ENCODE measurements around the gene STKLD1. TPM values are rescaled to one million over a fixed set of nuclear protein-coding genes. Genes with fewer than 3 reads are reported as not detected.

The STKLD1 gene
- total and polyA plus RNA-seq, 12 donors, result 0.17 to 1.7 (median 0.68) TPM; not detected in 2

- H3K27ac ChIP-seq, result no peak overlapping the region
- H3K4me3 ChIP-seq, result no peak overlapping the region
- DNase-seq (no peak), ATAC-seq (peak in 5 of 8 donors; percentile 19 to 47 (median 24))
- WGBS, 2 donors, result 69 to 82% methylated on average over 19 of the region's 19 CpGs
- intact Hi-C loops (cut with DNase I), result loop anchor here in 9 of 10 donors (1.0 to 10.0 kb wide), 7 partner anchors 79 to 322 kb away; no protein-coding TSS in a partner anchor
- peaks cover 0 to 76% (median 38%) of the 10 kb centered on the region in 9 donors for H3K36me3 ChIP-seq
- TF ChIP-seq, protein P1, sequence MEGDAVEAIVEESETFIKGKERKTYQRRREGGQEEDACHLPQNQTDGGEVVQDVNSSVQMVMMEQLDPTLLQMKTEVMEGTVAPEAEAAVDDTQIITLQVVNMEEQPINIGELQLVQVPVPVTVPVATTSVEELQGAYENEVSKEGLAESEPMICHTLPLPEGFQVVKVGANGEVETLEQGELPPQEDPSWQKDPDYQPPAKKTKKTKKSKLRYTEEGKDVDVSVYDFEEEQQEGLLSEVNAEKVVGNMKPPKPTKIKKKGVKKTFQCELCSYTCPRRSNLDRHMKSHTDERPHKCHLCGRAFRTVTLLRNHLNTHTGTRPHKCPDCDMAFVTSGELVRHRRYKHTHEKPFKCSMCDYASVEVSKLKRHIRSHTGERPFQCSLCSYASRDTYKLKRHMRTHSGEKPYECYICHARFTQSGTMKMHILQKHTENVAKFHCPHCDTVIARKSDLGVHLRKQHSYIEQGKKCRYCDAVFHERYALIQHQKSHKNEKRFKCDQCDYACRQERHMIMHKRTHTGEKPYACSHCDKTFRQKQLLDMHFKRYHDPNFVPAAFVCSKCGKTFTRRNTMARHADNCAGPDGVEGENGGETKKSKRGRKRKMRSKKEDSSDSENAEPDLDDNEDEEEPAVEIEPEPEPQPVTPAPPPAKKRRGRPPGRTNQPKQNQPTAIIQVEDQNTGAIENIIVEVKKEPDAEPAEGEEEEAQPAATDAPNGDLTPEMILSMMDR (IDR thresholded peaks at IDR 0.05), result no peak
- H3K9me3 ChIP-seq, result no peaks in the 10 kb centered on the region
- H3K4me1 ChIP-seq, result peaks cover 0 to 13% (median 0%) of the 10 kb centered on the region in 9 donors
- H3K27me3 ChIP-seq, result no peaks in the 10 kb centered on the region
Observed at GRCh38 chr9:133405508-133406438, 29.6 kb downstream of the STKLD1 start.

GRCh38 chr9:133406480-133407307 lies 30.5 kb downstream of the STKLD1 start:
- no peaks in the 10 kb centered on the region for H3K9me3 ChIP-seq
- TF ChIP-seq, protein P1 (IDR thresholded peaks at IDR 0.05), result peak; percentile 79 to 96 (median 92)
- ATAC-seq, result peak; percentile 63 to 91 (median 82)
- intact Hi-C loops (cut with DNase I), result loop anchor here in 9 of 10 donors (1.0 to 10.0 kb wide), 7 partner anchors 78 to 321 kb away; no protein-coding TSS in a partner anchor
- WGBS, 2 donors, result 54 to 63% methylated on average over 24 of the region's 24 CpGs
- peak; percentile 67 to 75 for DNase-seq
- peaks cover 0 to 85% (median 40%) of the 10 kb centered on the region in 9 donors for H3K36me3 ChIP-seq
- H3K4me3 ChIP-seq, result no peak overlapping the region
- peaks cover 0 to 13% (median 0%) of the 10 kb centered on the region in 9 donors for H3K4me1 ChIP-seq
- H3K27ac ChIP-seq, result no peak overlapping the region
- no peaks in the 10 kb centered on the region for H3K27me3 ChIP-seq

DNA sequence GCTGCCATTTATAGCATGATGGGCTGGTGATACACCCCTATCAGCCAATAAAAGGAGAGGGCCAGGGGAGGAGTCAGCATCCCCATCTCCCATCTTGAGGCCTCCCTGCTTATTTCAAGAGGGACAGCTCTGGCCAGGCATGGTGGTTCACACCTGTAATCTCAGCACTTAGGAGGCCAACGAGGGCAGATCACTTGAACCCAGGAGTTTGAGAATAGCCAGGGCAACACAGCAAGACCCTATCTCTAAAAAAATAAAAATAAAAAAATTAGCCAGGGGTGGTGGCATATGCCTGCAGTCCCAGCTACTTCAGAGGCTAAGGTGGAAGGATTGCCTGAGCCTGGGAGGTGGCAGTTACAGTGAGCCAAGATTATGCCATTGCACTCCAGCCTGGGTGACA lies 31.9 kb downstream of the STKLD1 start:
- intact Hi-C loops (cut with DNase I), result loop anchor here in 7 of 10 donors (5.0 to 10.0 kb wide), 4 partner anchors 79 to 319 kb away; no protein-coding TSS in a partner anchor
- H3K27me3 ChIP-seq, result no peaks in the 10 kb centered on the region
- TF ChIP-seq, protein P1 (IDR thresholded peaks at IDR 0.05), result no peak
- WGBS, 2 donors, result 79 to 81% methylated on average over 1 of the region's 1 CpG
- no peak for DNase-seq
- H3K4me3 ChIP-seq, result no peak overlapping the region
- peaks cover 0 to 89% (median 53%) of the 10 kb centered on the region in 9 donors for H3K36me3 ChIP-seq
- no peak overlapping the region for H3K27ac ChIP-seq
- peaks cover 0 to 13% (median 0%) of the 10 kb centered on the region in 9 donors for H3K4me1 ChIP-seq
- ATAC-seq, result no peak
- H3K9me3 ChIP-seq, result no peaks in the 10 kb centered on the region

- 72 to 77% methylated on average over 1 of the region's 1 CpG for WGBS, 2 donors
- Histone ChIP-seq H3K27me3 (no peaks in the 10 kb centered on the region), H3K9me3 (no peaks in the 10 kb centered on the region), H3K4me1 (peaks cover 6 to 35% (median 19%) of the 10 kb centered on the region in 9 donors), H3K4me3 (no peak overlapping the region), H3K27ac (no peak overlapping the region), H3K36me3 (peaks cover 0 to 62% (median 25%) of the 10 kb centered on the region in 9 donors)
- ATAC-seq (no peak), DNase-seq (no peak)
- TF ChIP-seq, protein P1 (IDR thresholded peaks at IDR 0.05), result no peak
- intact Hi-C loops (cut with DNase I), result loop anchor here in 3 of 10 donors (5.0 to 10.0 kb wide), 3 partner anchors 38 to 60 kb away; partner anchors contain the start of genes STKLD1 (in 2 of the 3), SURF4 (in 2 of the 3), CACFD1 (in 1 of the 3) and SURF1 (in 1 of the 3)
Observed at GRCh38 chr9:133415170-133415569, 39.0 kb downstream of the STKLD1 start.
